ENCODE measurements around the gene CMIP.
"Not testable (repeated sequence)": the region's sequence is repeated elsewhere in the genome, so short reads cannot be mapped to it uniquely, and the experiment has no call there.

The CMIP gene

DNA sequence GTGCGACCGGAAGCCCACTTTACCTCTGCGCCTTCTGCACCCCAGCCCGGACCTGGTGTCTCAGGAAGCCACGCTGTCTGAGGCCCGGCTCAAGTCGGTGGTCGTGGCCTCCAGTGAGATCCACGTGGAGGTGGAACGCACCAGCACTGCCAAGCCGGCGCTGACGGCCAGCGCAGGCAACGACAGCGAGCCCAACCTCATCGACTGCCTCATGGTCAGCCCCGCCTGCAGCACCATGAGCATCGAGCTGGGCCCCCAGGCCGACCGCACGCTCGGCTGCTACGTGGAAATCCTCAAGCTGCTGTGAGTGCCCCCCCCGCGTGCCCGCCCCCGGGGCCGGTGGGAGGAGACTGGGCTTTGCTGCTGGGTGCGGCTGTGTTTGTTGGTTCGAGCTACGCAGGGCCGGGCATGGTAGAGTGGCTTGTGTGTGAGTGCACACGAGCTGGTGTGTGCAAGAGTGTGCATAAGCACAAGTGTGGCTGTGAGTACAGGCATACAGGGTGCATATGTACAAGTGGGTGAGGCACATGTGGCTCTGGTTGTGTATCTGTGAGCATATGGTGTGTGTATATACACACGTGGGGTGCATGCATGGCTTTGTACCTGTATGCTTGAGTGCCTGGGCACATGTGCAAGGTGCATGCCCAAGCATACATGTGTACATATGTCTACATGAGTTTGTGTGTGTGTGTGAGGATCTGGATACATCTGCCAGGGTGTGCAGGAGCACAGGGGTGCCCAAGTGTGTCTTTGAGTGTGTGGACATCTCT lies 233.9 kb downstream of the CMIP start:
- Histone ChIP-seq H3K9ac (ENCODE audit: low read depth, low read length) (no peak overlapping the region), H3K9me3 (ENCODE audit: insufficient read depth, low read depth, low read length) (no peaks in the 10 kb centered on the region), H3K36me3 (ENCODE audit: insufficient read depth, low read depth, low read length) (peaks cover 30% of the 10 kb centered on the region), H3K27ac (ENCODE audit: low read length) (no peak overlapping the region), H3K4me1 (ENCODE audit: insufficient read depth, low read length) (peaks cover 4% of the 10 kb centered on the region; the same call in 1 of the 2 replicates), H3K27me3 (ENCODE audit: insufficient read depth, low read length) (no peaks in the 10 kb centered on the region), H3K4me3 (ENCODE audit: low read length) (no peak overlapping the region)

DNA sequence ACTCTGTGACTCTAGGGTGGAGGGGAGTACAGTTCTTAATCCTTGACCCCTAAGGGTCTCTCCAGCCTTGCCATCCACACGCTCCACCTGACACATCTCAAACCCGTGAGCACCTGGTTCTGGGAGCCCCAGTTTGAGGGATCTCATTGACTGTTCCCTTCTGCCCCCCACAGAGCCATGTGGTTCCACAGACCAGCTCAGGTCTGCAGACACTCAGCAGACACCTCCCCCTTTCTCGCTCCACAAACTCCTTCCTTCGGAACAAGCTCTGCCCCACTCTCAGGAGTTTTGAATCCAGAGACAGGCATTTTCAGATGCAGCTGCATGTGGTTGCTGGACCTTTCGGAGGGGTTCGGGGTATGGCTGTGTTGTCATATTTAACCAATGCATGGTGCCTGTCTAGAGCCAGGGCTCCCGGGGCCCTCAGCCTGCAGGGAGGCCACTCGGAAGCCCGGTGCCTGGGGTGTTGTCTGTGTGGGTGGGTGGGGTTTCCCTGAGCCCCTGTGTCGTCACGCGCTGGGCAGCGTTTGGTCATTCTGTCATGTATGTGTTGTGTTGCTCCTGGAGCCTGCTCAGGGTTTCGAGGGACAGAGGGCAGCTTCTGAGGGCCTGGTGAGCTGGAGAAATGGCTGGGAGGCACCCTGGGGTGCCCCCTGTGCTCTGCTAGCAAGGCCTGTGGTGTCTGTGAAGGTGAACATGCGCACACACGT lies 235.3 kb downstream of the CMIP start:
- Histone ChIP-seq H3K9me3 (ENCODE audit: insufficient read depth, low read depth, low read length) (no peaks in the 10 kb centered on the region), H3K9ac (ENCODE audit: low read depth, low read length) (no peak overlapping the region), H3K4me3 (ENCODE audit: low read length) (no peak overlapping the region), H3K36me3 (ENCODE audit: insufficient read depth, low read depth, low read length) (peaks cover 30% of the 10 kb centered on the region), H3K27ac (ENCODE audit: low read length) (no peak overlapping the region), H3K27me3 (ENCODE audit: insufficient read depth, low read length) (no peaks in the 10 kb centered on the region), H3K4me1 (ENCODE audit: insufficient read depth, low read length) (peaks cover 4% of the 10 kb centered on the region; the same call in 1 of the 2 replicates)

DNA sequence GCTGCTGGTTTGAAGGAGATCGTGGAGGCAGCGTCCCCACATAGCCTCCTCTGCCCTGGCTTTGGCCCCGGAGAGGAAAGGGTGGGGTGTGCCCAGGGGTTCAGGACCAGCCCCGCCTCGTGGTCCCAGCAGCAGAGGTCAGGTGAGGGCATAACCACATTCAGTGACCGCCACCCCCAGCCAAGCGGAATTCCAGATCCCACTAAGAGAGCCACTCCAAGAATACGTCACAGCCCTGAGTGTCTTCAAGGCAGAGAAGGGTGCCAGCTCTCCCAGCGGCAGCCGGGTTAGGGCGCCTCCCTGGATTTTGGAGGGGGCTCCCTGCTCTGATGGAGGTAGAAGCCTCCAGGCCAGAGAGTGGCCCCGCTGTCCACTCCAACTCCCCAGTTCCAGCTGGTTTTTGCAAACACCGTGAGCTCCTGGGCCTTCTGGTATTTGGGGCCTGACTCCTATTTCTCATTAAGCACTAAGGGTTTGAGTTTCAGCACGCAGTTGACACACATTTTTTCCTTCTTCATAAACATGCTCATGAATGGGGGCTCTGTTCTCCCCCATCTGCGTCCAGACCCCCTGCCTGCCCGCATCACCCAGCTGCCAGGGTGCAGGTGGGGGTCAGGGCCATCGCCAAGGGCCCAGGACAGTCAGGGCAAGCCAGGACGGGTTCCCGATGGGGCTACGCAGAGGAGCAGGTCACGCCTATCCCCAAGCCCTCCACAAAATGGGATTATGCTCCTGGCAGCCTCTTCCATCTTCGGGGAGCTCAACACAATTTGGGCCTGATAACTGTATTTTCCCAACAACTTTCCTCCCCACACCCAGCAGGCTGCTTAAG lies 236.1 kb downstream of the CMIP start:
- H3K9ac ChIP-seq (ENCODE audit: low read depth, low read length): no peak overlapping the region
- peaks cover 30% of the 10 kb centered on the region for H3K36me3 ChIP-seq (ENCODE audit: insufficient read depth, low read depth, low read length)
- no peak overlapping the region for H3K4me3 ChIP-seq (ENCODE audit: low read length)
- no peak overlapping the region for H3K27ac ChIP-seq (ENCODE audit: low read length)
- no peaks in the 10 kb centered on the region for H3K27me3 ChIP-seq (ENCODE audit: insufficient read depth, low read length)
- peaks cover under 1% of the 10 kb centered on the region; the same call in 1 of the 2 replicates for H3K4me1 ChIP-seq (ENCODE audit: insufficient read depth, low read length)
- no peaks in the 10 kb centered on the region for H3K9me3 ChIP-seq (ENCODE audit: insufficient read depth, low read depth, low read length)

DNA sequence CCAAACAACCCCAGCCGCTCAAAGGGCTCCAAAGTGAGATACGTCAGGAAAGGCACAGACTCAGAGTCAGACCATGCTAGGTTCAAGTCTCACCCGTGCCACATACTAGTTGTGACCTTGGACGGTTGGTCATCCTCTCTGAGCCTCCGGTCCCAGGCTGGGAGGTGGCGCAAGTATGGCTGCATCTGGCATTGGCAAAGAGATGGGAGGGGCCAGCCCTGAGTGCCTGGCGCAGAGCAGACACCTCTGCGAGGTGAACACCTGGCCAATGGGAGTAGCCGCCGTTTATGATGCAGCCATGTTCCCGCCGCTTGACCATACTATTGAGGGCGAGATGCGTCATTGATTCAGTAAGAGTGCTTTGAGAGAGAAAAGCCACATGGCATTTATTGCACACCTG lies 236.7 kb downstream of the CMIP start:
- Histone ChIP-seq H3K27me3 (ENCODE audit: insufficient read depth, low read length) (no peaks in the 10 kb centered on the region), H3K4me1 (ENCODE audit: insufficient read depth, low read length) (no peaks in the 10 kb centered on the region), H3K36me3 (ENCODE audit: insufficient read depth, low read depth, low read length) (peaks cover 27% of the 10 kb centered on the region), H3K4me3 (ENCODE audit: low read length) (no peak overlapping the region), H3K27ac (ENCODE audit: low read length) (no peak overlapping the region), H3K9me3 (ENCODE audit: insufficient read depth, low read depth, low read length) (no peaks in the 10 kb centered on the region), H3K9ac (ENCODE audit: low read depth, low read length) (no peak overlapping the region)

DNA sequence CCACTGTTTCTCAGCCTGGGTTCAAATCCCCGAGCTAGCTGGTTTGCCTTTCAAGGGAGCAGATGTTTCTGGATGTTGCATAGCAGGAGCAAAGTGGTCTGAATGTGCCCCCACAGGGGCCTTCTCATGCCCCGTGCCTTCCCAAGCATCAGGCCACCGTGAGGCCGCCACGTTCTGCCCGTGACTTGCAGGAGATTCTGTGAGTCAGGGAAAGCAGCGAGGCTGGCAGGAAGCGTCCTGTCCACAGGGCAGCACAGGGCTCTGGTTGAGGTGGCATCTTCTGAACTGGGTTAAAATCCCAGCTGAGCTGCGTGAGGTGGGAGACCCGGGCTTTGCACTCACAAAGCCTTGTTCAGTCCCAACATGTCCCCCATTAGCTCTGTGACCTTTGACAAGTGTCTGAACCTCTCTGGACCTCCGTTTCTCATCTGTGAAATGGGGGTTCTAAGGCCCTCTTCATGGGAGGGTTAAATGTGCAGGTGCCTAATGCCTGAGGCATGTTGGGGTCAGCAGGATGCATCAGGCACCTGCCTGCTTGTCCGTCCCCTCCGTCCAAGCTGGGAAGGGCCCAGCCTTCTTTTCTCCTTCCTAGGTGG lies 239.7 kb downstream of the CMIP start:
- Histone ChIP-seq H3K9me3 (ENCODE audit: insufficient read depth, low read depth, low read length) (no peaks in the 10 kb centered on the region), H3K27me3 (ENCODE audit: insufficient read depth, low read length) (no peaks in the 10 kb centered on the region), H3K9ac (ENCODE audit: low read depth, low read length) (no peak overlapping the region), H3K36me3 (ENCODE audit: insufficient read depth, low read depth, low read length) (peaks cover 15% of the 10 kb centered on the region), H3K4me1 (ENCODE audit: insufficient read depth, low read length) (peaks cover 3% of the 10 kb centered on the region; the same call in 1 of the 2 replicates), H3K27ac (ENCODE audit: low read length) (no peak overlapping the region), H3K4me3 (ENCODE audit: low read length) (no peak overlapping the region)

DNA sequence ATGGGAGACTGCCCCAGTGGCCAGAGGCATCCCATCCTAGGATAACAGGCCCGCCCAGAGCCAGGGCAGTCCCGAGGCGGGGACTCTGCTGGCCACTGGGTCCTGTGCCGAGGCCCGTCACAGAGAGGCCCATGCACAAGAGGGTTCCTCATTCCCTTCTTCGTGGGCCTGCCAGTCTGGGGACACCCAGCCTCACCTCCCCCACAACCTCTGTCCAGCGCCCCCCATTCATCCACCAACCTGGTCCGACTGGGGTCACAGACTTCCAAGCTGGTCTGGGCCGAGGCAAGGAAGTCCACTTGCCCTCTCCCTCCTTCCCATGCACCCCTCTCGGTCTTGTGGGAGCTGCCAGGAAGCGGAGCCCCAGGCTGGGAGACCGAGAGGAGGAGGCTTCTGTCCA lies 240.3 kb downstream of the CMIP start:
- no peaks in the 10 kb centered on the region for H3K27me3 ChIP-seq (ENCODE audit: insufficient read depth, low read length)
- no peak overlapping the region for H3K9ac ChIP-seq (ENCODE audit: low read depth, low read length)
- H3K9me3 ChIP-seq (ENCODE audit: insufficient read depth, low read depth, low read length): no peaks in the 10 kb centered on the region
- peaks cover 15% of the 10 kb centered on the region for H3K36me3 ChIP-seq (ENCODE audit: insufficient read depth, low read depth, low read length)
- peaks cover 3% of the 10 kb centered on the region; the same call in 1 of the 2 replicates for H3K4me1 ChIP-seq (ENCODE audit: insufficient read depth, low read length)
- H3K27ac ChIP-seq (ENCODE audit: low read length): no peak overlapping the region
- H3K4me3 ChIP-seq (ENCODE audit: low read length): no peak overlapping the region

DNA sequence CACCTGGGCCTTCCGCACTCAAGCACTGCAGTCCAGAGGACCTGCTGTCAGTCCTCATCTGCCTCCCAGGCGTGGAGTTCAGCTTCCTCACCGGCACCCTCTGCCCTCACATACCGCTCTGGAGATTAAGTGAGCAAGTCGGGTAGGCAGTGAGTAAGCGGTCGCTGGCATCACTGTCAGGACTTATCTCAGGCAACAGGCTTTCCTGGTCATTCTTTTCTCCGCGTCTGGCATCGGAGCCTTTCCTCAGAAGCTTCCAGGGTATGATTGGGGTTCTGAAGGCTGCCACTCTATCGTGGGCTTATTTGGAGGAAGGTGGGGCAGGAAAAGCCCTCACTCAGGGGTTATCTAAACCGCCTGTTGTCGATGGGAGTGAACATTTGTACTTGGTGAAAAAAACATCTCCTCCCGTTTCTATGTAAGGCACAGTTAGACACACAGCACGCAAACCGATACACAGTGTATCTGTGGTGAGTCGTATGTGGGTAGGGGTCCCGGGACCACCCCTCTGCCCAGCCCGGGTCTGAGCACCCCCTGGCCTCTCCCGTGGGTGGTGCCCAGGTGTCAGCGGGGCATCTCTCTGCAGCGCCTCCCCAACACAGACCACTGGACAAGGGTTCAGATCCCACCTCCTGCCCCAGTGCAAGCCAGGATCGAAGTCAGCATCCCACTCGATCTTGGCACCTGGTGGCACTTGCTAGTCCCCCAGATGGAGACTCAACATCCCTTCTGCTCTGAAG lies 242.0 kb downstream of the CMIP start:
- Histone ChIP-seq H3K27me3 (ENCODE audit: insufficient read depth, low read length) (no peaks in the 10 kb centered on the region), H3K9ac (ENCODE audit: low read depth, low read length) (no peak overlapping the region), H3K9me3 (ENCODE audit: insufficient read depth, low read depth, low read length) (no peaks in the 10 kb centered on the region), H3K27ac (ENCODE audit: low read length) (no peak overlapping the region), H3K36me3 (ENCODE audit: insufficient read depth, low read depth, low read length) (peaks cover 4% of the 10 kb centered on the region), H3K4me1 (ENCODE audit: insufficient read depth, low read length) (peaks cover 3% of the 10 kb centered on the region; the same call in 1 of the 2 replicates), H3K4me3 (ENCODE audit: low read length) (no peak overlapping the region)

DNA sequence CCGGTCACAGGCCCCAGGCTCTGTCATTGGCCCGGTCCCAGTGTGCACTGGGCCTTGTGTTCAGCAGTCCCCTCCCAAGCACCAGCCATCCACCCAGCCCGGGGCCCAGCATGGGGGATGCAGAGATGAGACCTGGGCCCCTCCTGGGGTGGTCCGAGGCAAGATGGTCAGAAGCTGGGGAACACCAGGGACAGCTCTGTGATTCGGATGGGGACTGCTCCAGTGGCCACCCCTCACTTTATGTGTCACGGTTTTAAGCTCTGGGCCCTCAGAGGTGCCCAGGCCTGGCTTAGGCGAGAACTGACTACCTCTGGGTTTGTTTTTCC lies 242.5 kb downstream of the CMIP start:
- no peak overlapping the region for H3K9ac ChIP-seq (ENCODE audit: low read depth, low read length)
- H3K36me3 ChIP-seq (ENCODE audit: insufficient read depth, low read depth, low read length): peaks cover 7% of the 10 kb centered on the region
- no peaks in the 10 kb centered on the region for H3K27me3 ChIP-seq (ENCODE audit: insufficient read depth, low read length)
- H3K4me3 ChIP-seq (ENCODE audit: low read length): no peak overlapping the region
- peaks cover 3% of the 10 kb centered on the region; the same call in 1 of the 2 replicates for H3K4me1 ChIP-seq (ENCODE audit: insufficient read depth, low read length)
- no peak overlapping the region for H3K27ac ChIP-seq (ENCODE audit: low read length)
- no peaks in the 10 kb centered on the region for H3K9me3 ChIP-seq (ENCODE audit: insufficient read depth, low read depth, low read length)

DNA sequence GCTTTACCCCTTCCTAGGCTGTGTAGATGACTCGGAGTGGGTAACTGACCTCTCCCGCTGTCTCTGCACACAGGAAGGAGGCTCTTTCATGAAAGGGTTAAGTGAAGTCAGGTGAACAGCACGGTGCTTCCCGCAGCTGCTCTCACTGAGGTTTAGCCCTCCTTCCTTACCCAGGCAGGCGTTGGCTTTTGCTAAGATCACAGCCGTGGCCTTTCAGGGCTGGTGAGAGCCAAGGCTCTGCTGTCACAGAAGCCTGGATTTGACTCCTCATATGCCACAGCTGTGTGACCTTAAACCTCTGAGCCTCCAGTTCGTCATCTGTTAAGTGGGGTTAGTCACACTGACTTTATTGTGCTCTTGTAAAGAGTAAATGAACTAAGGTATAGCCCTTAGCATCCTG lies 243.6 kb downstream of the CMIP start:
- Histone ChIP-seq H3K27me3 (ENCODE audit: insufficient read depth, low read length) (no peaks in the 10 kb centered on the region), H3K27ac (ENCODE audit: low read length) (no peak overlapping the region), H3K9me3 (ENCODE audit: insufficient read depth, low read depth, low read length) (no peaks in the 10 kb centered on the region)

DNA sequence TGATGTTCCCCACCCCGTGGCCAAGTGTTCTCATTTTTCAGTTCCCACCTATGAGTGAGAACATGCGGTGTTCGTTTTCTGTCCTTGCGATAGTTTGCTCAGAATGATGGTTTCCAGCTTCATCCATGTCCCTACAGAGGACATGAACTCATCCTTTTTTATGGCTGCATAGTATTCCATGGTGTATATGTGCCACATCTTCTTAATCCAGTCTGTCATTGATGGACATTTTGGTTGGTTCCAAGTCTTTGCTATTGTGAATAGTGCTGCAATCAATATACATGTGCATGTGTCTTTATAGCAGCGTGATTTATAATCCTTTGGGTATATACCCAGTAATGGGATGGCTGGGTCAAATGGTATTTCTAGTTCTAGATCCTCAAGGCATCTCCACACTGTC lies 244.2 kb downstream of the CMIP start:
- not testable (repeated sequence) for H3K9ac ChIP-seq (ENCODE audit: low read depth, low read length); H3K4me1 ChIP-seq (ENCODE audit: insufficient read depth, low read length); H3K9me3 ChIP-seq (ENCODE audit: insufficient read depth, low read depth, low read length); H3K4me3 ChIP-seq (ENCODE audit: low read length); H3K27ac ChIP-seq (ENCODE audit: low read length); H3K27me3 ChIP-seq (ENCODE audit: insufficient read depth, low read length)
- H3K36me3 ChIP-seq (ENCODE audit: insufficient read depth, low read depth, low read length): peaks cover 23% of the 10 kb centered on the region

More for the DNA sequence above, 243.6 kb downstream of the CMIP start:
- peaks cover 17% of the 10 kb centered on the region for H3K36me3 ChIP-seq (ENCODE audit: insufficient read depth, low read depth, low read length)
- H3K9ac ChIP-seq (ENCODE audit: low read depth, low read length): no peak overlapping the region
- H3K4me3 ChIP-seq (ENCODE audit: low read length): no peak overlapping the region
- H3K4me1 ChIP-seq (ENCODE audit: insufficient read depth, low read length): peaks cover 3% of the 10 kb centered on the region; the same call in 1 of the 2 replicates

DNA sequence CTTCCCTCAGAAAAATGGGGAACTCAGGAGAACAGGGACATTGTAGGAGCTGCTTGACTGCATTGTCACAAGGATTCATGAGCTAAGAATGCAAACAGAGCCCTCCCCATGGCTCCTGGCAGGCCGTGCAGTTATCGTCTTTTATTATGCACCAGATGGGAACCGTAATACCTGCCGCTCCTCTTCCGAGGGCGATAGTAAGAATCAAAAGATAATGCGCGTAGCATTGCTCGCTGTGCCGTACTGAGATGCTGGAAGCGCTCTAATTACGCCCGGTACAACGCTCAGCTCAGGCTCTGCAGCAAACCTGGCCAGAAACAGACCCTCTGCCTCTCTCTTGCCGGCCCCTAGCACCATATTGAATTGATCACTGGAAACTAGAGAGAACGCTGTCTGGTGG lies 247.4 kb downstream of the CMIP start:
- Histone ChIP-seq H3K9me3 (ENCODE audit: insufficient read depth, low read depth, low read length) (no peaks in the 10 kb centered on the region), H3K27me3 (ENCODE audit: insufficient read depth, low read length) (no peaks in the 10 kb centered on the region), H3K4me3 (ENCODE audit: low read length) (no peak overlapping the region), H3K36me3 (ENCODE audit: insufficient read depth, low read depth, low read length) (peaks cover 35% of the 10 kb centered on the region), H3K27ac (ENCODE audit: low read length) (no peak overlapping the region), H3K4me1 (ENCODE audit: insufficient read depth, low read length) (peaks cover 3% of the 10 kb centered on the region; the same call in 1 of the 2 replicates), H3K9ac (ENCODE audit: low read depth, low read length) (no peak overlapping the region)
